Endothelial cell of umbilical vein (primary cell): Measurements from ENCODE around the gene FILIP1. TPM values are rescaled to one million over a fixed set of nuclear protein-coding genes. Genes with fewer than 3 reads are reported as not detected.

Experiments used
- Bru-seq: library from RNA; stranded (reverse); fragments of 400-500 nt; gene quantifications from one replicate; lab custom pipeline; 2021; lab: Mats Ljungman, UMichigan
- BruChase-seq, 2 experiments: library from RNA; stranded (reverse); fragments of 400-500 nt; gene quantifications; one replicate each; lab custom pipeline; 2021; lab: Mats Ljungman, UMichigan
- BruUV-seq: library from RNA; stranded (reverse); fragments of 400-500 nt; replicated peaks from 2 replicates; lab custom pipeline; 2021; lab: Mats Ljungman, UMichigan
- CTCF ChIA-PET: fragments of 300-600, 350-600 bp; sonication (Branson Sonifier 250); formaldehyde crosslinking; loops from one replicate; lab custom pipeline; 2021; ENCODE audit warnings: antibody characterized with exemption, inconsistent platforms; lab: Charles Lee
- POLR2A ChIA-PET: fragments of 300-600, 350-600 bp; sonication (Branson Sonifier 250); formaldehyde crosslinking; loops from one replicate; lab custom pipeline; 2021; ENCODE audit warnings: antibody characterized with exemption, inconsistent platforms; lab: Charles Lee
- DNase-seq: peaks from one replicate; pipeline ENCODE4 v3.0.0-alpha.2; 2011; ENCODE audit warnings: low read depth, low spot score
- FAIRE-seq: peaks from 2 replicates; lab custom pipeline; 2011; peaks lifted over from hg19 to GRCh38; lab: Jason Lieb, UNC
- H2AFZ ChIP-seq: 2 replicates; pipeline ENCODE4 v1.6.0; 2012; ENCODE audit warnings: low read depth, low read length, control low read depth, inconsistent platforms
- H3K27ac ChIP-seq: 2 replicates; pipeline ENCODE4 v1.5.1; 2011; ENCODE audit warnings: low read depth, mild to moderate bottlenecking, control low read depth, low read length, moderate library complexity; ENCODE audit not compliant: insufficient read depth
- H3K27me3 ChIP-seq, 2 experiments: 2 replicates each; pipeline versions ENCODE4 v1.6.0 to v1.6.1; 2011; ENCODE audit warnings: low read length in 2 of 2, mixed read lengths in 1 of 2; ENCODE audit not compliant: control insufficient read depth in 2 of 2, insufficient read depth in 2 of 2
- H3K36me3 ChIP-seq, 2 experiments: 2 replicates in 1 of 2; 3 replicates in 1 of 2; pipeline ENCODE4 v1.5.1; 2011; ENCODE audit warnings: low read length in 2 of 2, mild to moderate bottlenecking in 1 of 2, moderate library complexity in 1 of 2; ENCODE audit not compliant: control insufficient read depth in 2 of 2, insufficient read depth in 2 of 2; ENCODE audit errors: extremely low read depth in 1 of 2
- H3K4me1 ChIP-seq: 3 replicates; pipeline ENCODE4 v1.5.1; 2011; ENCODE audit warnings: mild to moderate bottlenecking, low read length; ENCODE audit not compliant: control insufficient read depth, insufficient read depth; ENCODE audit errors: extremely low read depth
- H3K4me2 ChIP-seq: 2 replicates; pipeline ENCODE4 v1.6.1; 2011; ENCODE audit warnings: low read length, control low read depth, mixed read lengths; ENCODE audit not compliant: insufficient read depth
- H3K4me3 ChIP-seq, 3 experiments: fragments of 200-600 bp in 1 of 3; sonication (generic), shearing (Covaris generic) in 1 of 3; replicated peaks in 1 of 3; 2 replicates each; pipeline ENCODE4 v1.5.1; 2011 to 2016; ENCODE audit warnings: control low read depth in 3 of 3, low read length in 3 of 3, mild to moderate bottlenecking in 2 of 3, inconsistent platforms in 1 of 3, low read depth in 1 of 3, moderate library complexity in 1 of 3; ENCODE audit not compliant: insufficient read depth in 1 of 3
- H3K79me2 ChIP-seq: 2 replicates; pipeline ENCODE4 v1.6.0; 2012; ENCODE audit warnings: low read length, inconsistent platforms; ENCODE audit not compliant: control insufficient read depth, insufficient read depth
- H3K9ac ChIP-seq: replicated peaks from 2 replicates; pipeline ENCODE3; 2011; ENCODE audit warnings: low read length, control low read depth; ENCODE audit not compliant: insufficient read depth; ENCODE audit errors: extremely low read depth
- H3K9me1 ChIP-seq: replicated peaks from 3 replicates; pipeline ENCODE4 v1.6.0; 2011; ENCODE audit warnings: mild to moderate bottlenecking, low read length; ENCODE audit not compliant: control insufficient read depth, insufficient read depth; ENCODE audit errors: extremely low read depth
- H3K9me3 ChIP-seq: replicated peaks from 2 replicates; pipeline ENCODE4 v1.5.1; 2012; ENCODE audit warnings: low read length, inconsistent platforms; ENCODE audit not compliant: control insufficient read depth, insufficient read depth
- H4K20me1 ChIP-seq: replicated peaks from 2 replicates; pipeline ENCODE3; 2011; ENCODE audit warnings: mild to moderate bottlenecking, low read length; ENCODE audit not compliant: control insufficient read depth, insufficient read depth; ENCODE audit errors: extremely low read depth
- CTCF ChIP-seq, 2 donors: IDR thresholded peaks; 1 replicate in 1 of 2; 2 replicates in 1 of 2; pipeline ENCODE4 v1.5.1; 2011; ENCODE audit warnings: low read length in 2 of 2, mild to moderate bottlenecking in 2 of 2, moderate library complexity in 2 of 2, control low read depth in 1 of 2, inconsistent platforms in 1 of 2, low read depth in 1 of 2; ENCODE audit not compliant: insufficient read depth in 1 of 2; ENCODE audit errors: extremely low read depth in 1 of 2
- EZH2 ChIP-seq: IDR thresholded peaks from 2 replicates; pipeline ENCODE4 v1.6.1; 2012; ENCODE audit warnings: borderline replicate concordance, low read depth, mild to moderate bottlenecking, moderate library complexity, low read length, inconsistent platforms; ENCODE audit not compliant: severe bottlenecking
- FOS ChIP-seq: IDR thresholded peaks from 2 replicates; pipeline ENCODE4 v1.6.1; 2011; ENCODE audit warnings: mild to moderate bottlenecking, low read length, moderate library complexity, borderline replicate concordance; ENCODE audit not compliant: insufficient read depth
- GATA2 ChIP-seq: IDR thresholded peaks from 2 replicates; pipeline ENCODE4 v1.7.0; 2011; ENCODE audit warnings: low read depth, mild to moderate bottlenecking, moderate library complexity, mixed read lengths, low read length; ENCODE audit not compliant: insufficient read length, insufficient read depth
- JUN ChIP-seq: IDR thresholded peaks from 2 replicates; pipeline ENCODE4 v1.6.1; 2011; ENCODE audit warnings: borderline replicate concordance, low read depth; ENCODE audit not compliant: insufficient read length, insufficient read depth
- MAX ChIP-seq: IDR thresholded peaks from 2 replicates; pipeline ENCODE4 v1.6.1; 2011; ENCODE audit not compliant: insufficient read depth, insufficient read length
- MYC ChIP-seq: IDR thresholded peaks from one replicate; pipeline ENCODE4 v1.6.1; 2011; ENCODE audit warnings: mild to moderate bottlenecking, low read depth, low read length
- POLR2A ChIP-seq: IDR thresholded peaks from 2 replicates; pipeline ENCODE4 v1.6.1; 2012; ENCODE audit warnings: low read depth, mild to moderate bottlenecking, control low read depth, low read length
- POLR2AphosphoS5 ChIP-seq: IDR thresholded peaks from 2 replicates; pipeline ENCODE4 v1.6.1; 2012; ENCODE audit warnings: low read depth, mild to moderate bottlenecking, control low read depth, low read length, moderate library complexity; ENCODE audit not compliant: insufficient read depth
- dilution Hi-C: fragments of 300-500 bp; cut with MboI; formaldehyde crosslinking; loops from one replicate; pipeline ENCODE4 v1.15.0; 2019; ENCODE audit warnings: low sequenced_read_pairs; ENCODE audit not compliant: extremely low pct_ligation_motif_present
- intact Hi-C: fragments of 100-400 bp; cut with micrococcal nuclease; formaldehyde crosslinking; loops from one replicate; pipeline ENCODE4 v1.10.0; 2022
- long read RNA-seq: library from polyadenylated mRNA; stranded (forward); transcript quantifications from one replicate; pipeline ENCODE4 v2.0.0, GENCODE V29; 2021
- polyA minus RNA-seq, 3 experiments: library from RNA; depleted of rRNA, polyadenylated mRNA; stranded (reverse); fragments of >200 nt; gene quantifications; 1 replicate in 1 of 3; 2 replicates in 2 of 3; pipeline ENCODE4 v1.2.3, GENCODE V29; 2011
- polyA plus RNA-seq, 4 experiments: library from polyadenylated mRNA; depleted of rRNA in 3 of 4; stranded (reverse) in 3 of 4; unstranded in 1 of 4; fragments of >200 nt; gene quantifications; 2 replicates each; pipeline versions ENCODE4 v1.2.1 to v1.2.3, GENCODE V29; 2011 to 2012; ENCODE audit warnings: missing spikeins in 1 of 4
- total RNA-seq: library from RNA; stranded (reverse); gene quantifications from 2 replicates; pipeline ENCODE4 v1.2.3, GENCODE V29; 2021

FILIP1 gene
- total RNA-seq = 12.6 and 13.7 TPM in 2 replicates
- polyA plus RNA-seq = 2.8 and 2.9 TPM in 2 replicates
- 3.2 and 4.0 TPM in 2 replicates for polyA plus RNA-seq (2011; cell fraction: cytosol; rRNA removed)
- polyA plus RNA-seq (2011; cell fraction: nucleus; rRNA removed) = 3.5 and 4.5 TPM in 2 replicates
- 3.4 and 4.2 TPM in 2 replicates for polyA plus RNA-seq (2012)
- polyA minus RNA-seq = 4.7 and 5.0 TPM in 2 replicates
- not detected for polyA minus RNA-seq (2011; cell fraction: cytosol; rRNA and poly(A)+ RNA removed)
- polyA minus RNA-seq (2011; cell fraction: nucleus; rRNA and poly(A)+ RNA removed) = 3.9 and 6.3 TPM in 2 replicates
- percentile 62 among the genes with signal in this experiment for Bru-seq, nascent RNA
- BruChase-seq, experiment 1, labeled RNA remaining after a 6-hour chase = percentile 47 among the genes with signal in this experiment
- BruChase-seq, experiment 2, labeled RNA remaining after a 2-hour chase = percentile 45 among the genes with signal in this experiment
- long read RNA-seq, full-length matches to known transcripts = 11 of 24 reads
- long read RNA-seq, partial matches to known transcripts = 8 of 24 reads
- long read RNA-seq, other reads (novel, unspliced or antisense) = 5 of 24 reads

GRCh38 chr6:75493400-75494064 is at the start of gene FILIP1:
TSS of gene FILIP1 (minus strand) at chr6:75493800. CDS start at chr6:75414972, 78,828 bp downstream.
- no peak for DNase-seq
- Histone ChIP-seq H3K27me3 (no peaks in the 10 kb centered on the region), H4K20me1 (no peaks in the 10 kb centered on the region), H3K36me3 (no peaks in the 10 kb centered on the region), H3K4me2 (no peak within 1 kb of the TSS), H3K79me2 (no peaks in the 10 kb centered on the region), H3K9me3 (no peaks in the 10 kb centered on the region), H3K9ac (no peak within 1 kb of the TSS), H2AFZ (peak within 1 kb of the TSS; percentile 64), H3K9me1 (no peaks in the 10 kb centered on the region), H3K4me3 (peak within 1 kb of the TSS in 1 of 3 experiments; percentile 7), H3K4me1 (peaks cover 22% of the 10 kb centered on the region), H3K27ac (no peak within 1 kb of the TSS)
- FAIRE-seq = no peak
- TF ChIP-seq JUN (no peak), POLR2AphosphoS5 (no peak)
- intact Hi-C loops = loop anchor here (10.0 kb wide), 1 partner anchor 1909 kb away; no protein-coding TSS in a partner anchor
- dilution Hi-C loops = no loop called here
- ChIA-PET POLR2A (no interaction called here), CTCF (interaction anchor here (0.7 to 1.1 kb wide), 2 partner anchors 9 to 31 kb away, joined by 3 read pairs; no protein-coding TSS in a partner anchor)
- TSS peak; percentile 39 for BruUV-seq

GRCh38 chr6:75543311-75543710 is 49.7 kb upstream of the FILIP1 start:
- Histone ChIP-seq H3K79me2 (no peaks in the 10 kb centered on the region), H3K4me1 (no peaks in the 10 kb centered on the region), H3K9me3 (no peaks in the 10 kb centered on the region), H3K4me2 (no peak overlapping the region), H3K9ac (no peak overlapping the region), H3K27ac (no peak overlapping the region), H4K20me1 (no peaks in the 10 kb centered on the region), H3K9me1 (no peaks in the 10 kb centered on the region), H2AFZ (no peak overlapping the region), H3K27me3 (peaks cover 0 to 2% of the 10 kb centered on the region in 2 experiments), H3K4me3 (no peak overlapping the region), H3K36me3 (no peaks in the 10 kb centered on the region)
- TF ChIP-seq EZH2 (no peak), MAX (no peak), POLR2AphosphoS5 (no peak), POLR2A (no peak), CTCF (IDR thresholded peaks at IDR 0.05; ENCODE audit: extremely low read depth in 1 of 2, insufficient read depth in 1 of 2, low read depth in 1 of 2, low read length in 2 of 2) (no peak), JUN (no peak), GATA2 (no peak), MYC (no peak), FOS (no peak)
- DNase-seq = no peak
- dilution Hi-C loops = loop anchor here (25.0 kb wide), 1 partner anchor 231 kb away; no protein-coding TSS in a partner anchor
- BruUV-seq = no TSS peak
- FAIRE-seq = no peak
- intact Hi-C loops = no loop called here
- POLR2A ChIA-PET = no interaction called here
- CTCF ChIA-PET = interaction anchor here (1.2 kb wide), 1 partner anchor 332 kb away, joined by 3 read pairs; no protein-coding TSS in a partner anchor
